Esophagus muscularis mucosa (tissue), 4 donors: Measurements from ENCODE around the gene TRAPPC12. TPM values are rescaled to one million over a fixed set of nuclear protein-coding genes. Genes with fewer than 3 reads are reported as not detected.
"Not testable (repeated sequence)": the region's sequence is repeated elsewhere in the genome, so short reads cannot be mapped to it uniquely, and the experiment has no call there.

Experiments used
- DNase-seq: peaks from one replicate; pipeline ENCODE4 v3.0.0-alpha.2; 2017; ENCODE audit errors: extremely low spot score
- H3K27ac ChIP-seq, 4 donors: fragments of 200-600 bp; sonication (generic); replicated peaks in 1 of 4; 1 replicate in 3 of 4; 2 replicates in 1 of 4; pipeline ENCODE4 v1.5.1; 2016 to 2019; ENCODE audit warnings: mild to moderate bottlenecking in 1 of 4
- H3K27me3 ChIP-seq, 4 donors: fragments of 200-600 bp; sonication (generic); one replicate each; pipeline versions ENCODE4 v1.5.1 to v1.6.0; 2016 to 2019
- H3K36me3 ChIP-seq, 4 donors: fragments of 200-600 bp; sonication (generic); one replicate each; pipeline ENCODE4 v1.5.1; 2016 to 2019
- H3K4me1 ChIP-seq, 4 donors: fragments of 200-600 bp; sonication (generic); one replicate each; pipeline ENCODE4 v1.5.1; 2016 to 2019
- H3K4me3 ChIP-seq, 4 donors: fragments of 200-600 bp; sonication (generic); 1 replicate in 2 of 4; 2 replicates in 2 of 4; pipeline ENCODE4 v1.5.1; 2016 to 2019; ENCODE audit warnings: mild to moderate bottlenecking in 4 of 4, moderate library complexity in 1 of 4
- H3K9me3 ChIP-seq, 4 donors: fragments of 200-600 bp; sonication (generic); 1 replicate in 3 of 4; 2 replicates in 1 of 4; pipeline ENCODE4 v1.5.1; 2016 to 2019
- EP300 ChIP-seq: sonication (generic); formaldehyde crosslinking; IDR thresholded peaks from one replicate; pipeline ENCODE4 v1.6.1; 2017; ENCODE audit warnings: antibody characterized with exemption
- POLR2A ChIP-seq: fragments of 450-650 bp; IDR thresholded peaks from one replicate; pipeline ENCODE4 v1.6.1; 2017; ENCODE audit warnings: antibody characterized with exemption, moderate library complexity, mild to moderate bottlenecking, low read depth
- POLR2AphosphoS5 ChIP-seq, 2 donors: sonication (generic); formaldehyde crosslinking; IDR thresholded peaks; one replicate each; pipeline ENCODE4 v1.6.1; 2017; ENCODE audit warnings: antibody characterized with exemption in 2 of 2
- WGBS: methylation state at CpG from one replicate; pipeline ENCODE4 v1.1.5; 2018; 5-methylcytosine and 5-hydroxymethylcytosine counted together
- intact Hi-C: fragments of 100-400 bp; cut with DNase I; formaldehyde crosslinking; loops from one replicate; pipeline ENCODE4 v1.15.1; 2023
- total RNA-seq, 4 donors: library from RNA; depleted of rRNA; stranded (reverse); fragments of >200 nt; gene quantifications; one replicate each; pipeline versions ENCODE4 v1.1.0 to v1.2.1, GENCODE V29; 2016
- TF ChIP-seq, protein P1 (sequence below), 3 experiments: fragments of 200-600 bp in 2 of 3; fragments of 450-650 bp in 1 of 3; sonication (generic) in 2 of 3; IDR thresholded peaks; one replicate each; pipeline ENCODE4 v1.5.1; 2017 to 2019; ENCODE audit warnings: antibody characterized with exemption in 3 of 3, mild to moderate bottlenecking in 2 of 3, moderate library complexity in 1 of 3

The TRAPPC12 gene
- total RNA-seq, 4 donors from 2014 or later = 65.6 to 89.3 (median 72.6) TPM

DNA sequence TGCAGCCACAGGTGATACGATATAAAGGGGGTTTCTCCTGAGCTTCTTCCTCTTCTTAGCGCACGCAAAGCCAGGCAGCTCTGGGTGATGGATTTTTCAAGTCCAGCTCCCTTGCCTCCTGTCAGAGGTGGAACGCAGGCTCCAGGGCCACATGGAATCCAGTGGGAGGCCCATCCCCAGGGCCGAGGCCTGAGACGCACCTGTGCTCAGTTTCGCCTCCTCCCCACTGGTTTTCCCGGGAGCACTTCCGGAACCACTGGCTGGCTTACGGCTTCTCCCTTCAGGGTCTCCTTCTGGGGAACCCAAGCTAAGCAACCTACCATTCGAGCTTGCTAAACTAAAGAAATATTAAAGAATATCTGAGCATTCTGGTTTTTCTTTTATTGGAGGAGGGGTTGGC lies 63.6 kb downstream of the TRAPPC12 start:
- DNase-seq = no peak
- Histone ChIP-seq H3K9me3 (no peaks in the 10 kb centered on the region), H3K27ac (no peak overlapping the region), H3K4me3 (no peak overlapping the region), H3K27me3 (no peaks in the 10 kb centered on the region), H3K36me3 (peaks cover 20 to 51% (median 44%) of the 10 kb centered on the region in 4 donors), H3K4me1 (peaks cover 0 to 5% (median 4%) of the 10 kb centered on the region in 4 donors)
- intact Hi-C loops = no loop called here
- TF ChIP-seq POLR2A (no peak), POLR2AphosphoS5 (IDR thresholded peaks at IDR 0.05) (no peak), EP300 (no peak)
- TF ChIP-seq, protein P1, sequence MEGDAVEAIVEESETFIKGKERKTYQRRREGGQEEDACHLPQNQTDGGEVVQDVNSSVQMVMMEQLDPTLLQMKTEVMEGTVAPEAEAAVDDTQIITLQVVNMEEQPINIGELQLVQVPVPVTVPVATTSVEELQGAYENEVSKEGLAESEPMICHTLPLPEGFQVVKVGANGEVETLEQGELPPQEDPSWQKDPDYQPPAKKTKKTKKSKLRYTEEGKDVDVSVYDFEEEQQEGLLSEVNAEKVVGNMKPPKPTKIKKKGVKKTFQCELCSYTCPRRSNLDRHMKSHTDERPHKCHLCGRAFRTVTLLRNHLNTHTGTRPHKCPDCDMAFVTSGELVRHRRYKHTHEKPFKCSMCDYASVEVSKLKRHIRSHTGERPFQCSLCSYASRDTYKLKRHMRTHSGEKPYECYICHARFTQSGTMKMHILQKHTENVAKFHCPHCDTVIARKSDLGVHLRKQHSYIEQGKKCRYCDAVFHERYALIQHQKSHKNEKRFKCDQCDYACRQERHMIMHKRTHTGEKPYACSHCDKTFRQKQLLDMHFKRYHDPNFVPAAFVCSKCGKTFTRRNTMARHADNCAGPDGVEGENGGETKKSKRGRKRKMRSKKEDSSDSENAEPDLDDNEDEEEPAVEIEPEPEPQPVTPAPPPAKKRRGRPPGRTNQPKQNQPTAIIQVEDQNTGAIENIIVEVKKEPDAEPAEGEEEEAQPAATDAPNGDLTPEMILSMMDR (IDR thresholded peaks at IDR 0.05) = no peak
- WGBS = 90% methylated on average over 8 of the region's 11 CpGs

DNA sequence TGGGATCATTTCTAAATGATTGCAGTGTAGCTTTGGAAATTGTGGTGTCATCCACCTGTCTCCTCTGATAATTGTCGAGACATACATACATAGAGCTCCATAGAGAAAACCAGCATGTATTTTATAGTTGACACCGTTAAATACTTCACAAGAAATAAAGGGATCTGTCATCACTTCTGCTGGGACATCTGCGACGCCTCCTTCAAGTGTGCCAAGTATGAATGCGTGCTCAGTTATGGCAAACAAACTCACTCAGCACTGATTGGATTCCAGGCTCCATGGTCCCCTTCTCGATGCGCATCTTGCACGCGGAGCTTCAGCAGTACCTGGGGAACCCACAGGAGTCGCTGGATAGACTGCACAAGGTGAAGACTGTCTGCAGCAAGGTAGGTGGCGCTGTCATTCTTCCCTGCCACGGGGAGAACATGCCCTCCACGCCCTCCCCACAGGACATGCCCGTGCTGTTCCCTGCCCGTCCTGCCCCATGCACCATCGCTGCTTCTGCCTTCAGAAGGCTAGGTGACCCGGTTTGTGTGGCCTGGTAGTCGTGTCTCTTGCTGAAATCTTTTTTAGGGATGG lies 64.1 kb downstream of the TRAPPC12 start:
- TF ChIP-seq POLR2A = no peak
- no peak for TF ChIP-seq EP300
- TF ChIP-seq POLR2AphosphoS5 (IDR thresholded peaks at IDR 0.05) = no peak
- TF ChIP-seq, protein P1 (IDR thresholded peaks at IDR 0.05) = no peak
- Histone ChIP-seq H3K36me3 (peaks cover 20 to 54% (median 46%) of the 10 kb centered on the region in 4 donors), H3K27me3 (no peaks in the 10 kb centered on the region), H3K4me3 (no peak overlapping the region), H3K4me1 (peaks cover 0 to 7% (median 5%) of the 10 kb centered on the region in 4 donors), H3K9me3 (no peaks in the 10 kb centered on the region), H3K27ac (no peak overlapping the region)
- WGBS = 90% methylated on average over 16 of the region's 18 CpGs
- no peak for DNase-seq
- intact Hi-C loops = no loop called here

DNA sequence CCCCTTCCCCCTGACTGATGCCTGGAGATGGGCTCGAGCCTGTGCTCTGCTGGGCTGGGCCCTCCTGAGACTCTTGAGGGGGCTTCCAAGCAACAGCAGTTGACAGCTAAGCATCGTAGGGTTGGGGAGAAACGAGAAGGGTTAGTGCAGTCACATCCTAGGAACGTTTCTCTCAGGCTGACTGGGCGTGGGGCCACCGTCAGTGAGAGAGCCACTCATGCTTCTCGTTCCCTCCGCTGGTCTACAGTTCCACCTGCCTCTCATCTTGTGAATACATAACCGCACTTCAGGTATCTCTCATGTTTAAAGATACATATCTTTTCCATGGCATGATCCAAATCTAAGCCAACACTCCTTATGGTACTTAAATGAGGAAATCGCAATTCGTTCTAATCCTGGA lies 66.4 kb downstream of the TRAPPC12 start:
- no peak overlapping the region for H3K27ac ChIP-seq
- peaks cover 20 to 72% (median 49%) of the 10 kb centered on the region in 4 donors for H3K36me3 ChIP-seq
- TF ChIP-seq POLR2A = no peak
- TF ChIP-seq EP300 = no peak
- TF ChIP-seq, protein P1 (IDR thresholded peaks at IDR 0.05) = no peak
- no peak for TF ChIP-seq POLR2AphosphoS5 (IDR thresholded peaks at IDR 0.05)
- intact Hi-C loops = no loop called here
- H3K9me3 ChIP-seq = no peaks in the 10 kb centered on the region
- WGBS = 87% methylated on average over 9 of the region's 11 CpGs
- H3K27me3 ChIP-seq = no peaks in the 10 kb centered on the region
- H3K4me3 ChIP-seq = no peak overlapping the region
- H3K4me1 ChIP-seq = peaks cover 0 to 16% (median 12%) of the 10 kb centered on the region in 4 donors
- DNase-seq = no peak

DNA sequence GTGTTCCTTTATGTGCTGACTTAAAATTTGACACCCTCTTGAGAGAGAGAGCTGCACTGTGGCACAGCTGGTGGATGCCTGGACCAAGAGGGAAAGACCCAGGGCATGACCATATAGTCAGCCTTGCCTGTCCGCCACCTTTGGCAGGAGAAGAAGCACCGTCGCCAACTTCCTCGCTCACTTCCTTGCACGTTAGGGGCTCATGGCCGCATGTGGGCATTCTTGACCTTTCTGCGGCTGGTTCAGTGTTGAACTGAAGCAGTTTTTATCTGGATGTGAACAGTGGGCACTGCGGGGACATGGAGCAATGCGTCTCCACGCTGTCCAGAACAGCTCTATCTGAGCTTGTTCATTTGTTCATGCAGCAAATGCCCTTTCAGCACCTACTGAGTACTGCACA lies 66.9 kb downstream of the TRAPPC12 start:
- Histone ChIP-seq H3K36me3 (peaks cover 20 to 77% (median 51%) of the 10 kb centered on the region in 4 donors), H3K4me1 (peaks cover 0 to 20% (median 15%) of the 10 kb centered on the region in 4 donors), H3K27ac (no peak overlapping the region), H3K9me3 (no peaks in the 10 kb centered on the region), H3K27me3 (no peaks in the 10 kb centered on the region), H3K4me3 (no peak overlapping the region)
- 97% methylated on average over 10 of the region's 10 CpGs for WGBS
- intact Hi-C loops = no loop called here
- TF ChIP-seq POLR2AphosphoS5 (IDR thresholded peaks at IDR 0.05) (no peak), POLR2A (no peak), EP300 (no peak)
- TF ChIP-seq, protein P1 (IDR thresholded peaks at IDR 0.05) = no peak
- no peak for DNase-seq

DNA sequence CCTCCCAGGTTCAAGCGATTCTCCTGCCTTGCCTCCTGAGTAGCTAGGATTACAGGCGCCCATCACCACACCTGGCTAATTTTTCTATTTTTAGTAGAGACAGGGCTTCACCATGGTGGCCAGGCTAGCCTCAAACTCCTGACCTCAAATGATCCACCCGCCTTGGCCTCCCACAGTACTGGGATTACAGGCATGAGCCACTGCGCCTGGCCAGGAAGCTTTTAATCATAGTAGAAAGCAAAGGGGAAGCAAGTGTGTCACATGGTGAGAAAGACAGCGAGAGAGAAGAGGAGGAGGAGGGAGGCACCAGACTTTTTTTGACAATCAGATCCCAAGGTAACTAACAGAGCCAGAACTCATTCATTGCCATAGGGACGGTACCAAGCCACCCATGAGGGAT lies 67.7 kb downstream of the TRAPPC12 start:
- H3K36me3 ChIP-seq = peaks cover 20 to 85% (median 55%) of the 10 kb centered on the region in 4 donors
- WGBS = 95% methylated on average over 6 of the region's 6 CpGs

More for the DNA sequence above, 67.7 kb downstream of the TRAPPC12 start:
- DNase-seq, intact Hi-C loops, H3K27me3 ChIP-seq, H3K27ac ChIP-seq, H3K4me3 ChIP-seq, H3K9me3 ChIP-seq: not testable (repeated sequence)
- peaks cover 0 to 20% (median 15%) of the 10 kb centered on the region in 4 donors for H3K4me1 ChIP-seq
